Activated CD8-positive, alpha-beta memory T cell treated with anti-CD3 and anti-CD28 coated beads for 36 hours (primary cell): ENCODE data around the gene PIAS1. TPM values are rescaled to one million over a fixed set of nuclear protein-coding genes. Genes with fewer than 3 reads are reported as not detected.
"Not testable (repeated sequence)": the region's sequence is repeated elsewhere in the genome, so short reads cannot be mapped to it uniquely, and the experiment has no call there.

Experiments used
- CTCF ChIA-PET: fragments of 350-600 bp; sonication (Branson Sonifier 250); formaldehyde crosslinking; loops from one replicate; lab custom pipeline; 2021; ENCODE audit warnings: antibody characterized with exemption; lab: Charles Lee
- POLR2A ChIA-PET: fragments of 350-600 bp; sonication (Branson Sonifier 250); formaldehyde crosslinking; loops from one replicate; lab custom pipeline; 2021; ENCODE audit warnings: antibody characterized with exemption; lab: Charles Lee
- total RNA-seq, 2 experiments: library from RNA; stranded (reverse); gene quantifications; one replicate each; pipeline ENCODE4 v1.2.3, GENCODE V29; 2021

PIAS1 gene
- total RNA-seq = 10 to 100 TPM; 23.5 to 25.3 TPM

- ChIA-PET POLR2A (interaction anchor here (0.6 to 2.2 kb wide), 6 partner anchors 12 to 1539 kb away, joined by 3 to 8 read pairs (median 4); partner anchors contain the start of genes CLN6 and FEM1B), CTCF (interaction anchor here (0.9 kb wide), 1 partner anchor 102 kb away, joined by 3 read pairs; no protein-coding TSS in a partner anchor)
These were observed at the start of gene PIAS1 for GRCh38 chr15:68053701-68054627. PIAS1 (plus strand) TSS chr15:68054315; CDS start chr15:68054327, 12 bp downstream.

DNA sequence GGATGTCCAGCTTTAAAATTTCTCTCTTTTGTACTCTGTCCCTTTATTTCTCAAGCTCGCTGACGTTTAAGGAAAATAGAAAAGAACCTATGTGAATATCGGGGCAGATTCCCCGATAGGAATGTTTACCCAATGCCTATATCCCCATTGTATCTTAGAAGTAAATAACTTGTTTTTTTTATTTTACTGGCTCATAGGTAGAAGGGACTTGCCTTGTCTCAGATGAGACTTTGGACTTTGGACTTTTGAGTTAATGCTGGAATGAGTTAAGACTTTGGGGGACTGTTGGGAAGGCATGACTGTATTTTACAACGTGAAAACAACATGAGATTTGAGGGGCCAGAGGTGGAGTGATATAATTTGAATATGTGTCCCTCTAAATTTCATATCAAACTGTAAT is 46.5 kb upstream of the PIAS1 start:
- CTCF ChIA-PET, POLR2A ChIA-PET: not testable (repeated sequence)

- CTCF ChIA-PET = no interaction called here
These were observed 43.6 kb upstream of the PIAS1 start for GRCh38 chr15:68010361-68011153.

DNA sequence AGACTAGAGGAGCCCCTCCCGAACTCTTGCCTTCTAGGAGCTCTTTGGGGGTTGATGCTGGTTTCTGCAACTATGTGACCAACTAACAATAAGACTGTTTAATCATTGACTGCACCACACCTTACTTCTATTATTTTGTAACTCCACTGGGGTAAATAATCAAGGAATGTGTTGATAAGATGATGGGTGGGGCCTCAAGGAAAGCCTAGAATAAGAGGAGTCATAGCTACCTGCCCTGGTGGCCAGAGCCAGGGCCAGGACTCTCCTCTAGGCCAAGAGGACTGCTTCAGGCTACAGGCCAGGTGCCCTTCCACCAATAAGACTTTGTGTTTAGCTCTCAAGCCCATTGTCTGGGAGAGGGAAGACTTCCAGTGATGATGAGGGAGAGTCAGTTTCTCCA is 41.2 kb upstream of the PIAS1 start:
- CTCF ChIA-PET = no interaction called here
- POLR2A ChIA-PET = no interaction called here

More at GRCh38 chr15:68010361-68011153, 43.6 kb upstream of the PIAS1 start:
- POLR2A ChIA-PET = no interaction called here

DNA sequence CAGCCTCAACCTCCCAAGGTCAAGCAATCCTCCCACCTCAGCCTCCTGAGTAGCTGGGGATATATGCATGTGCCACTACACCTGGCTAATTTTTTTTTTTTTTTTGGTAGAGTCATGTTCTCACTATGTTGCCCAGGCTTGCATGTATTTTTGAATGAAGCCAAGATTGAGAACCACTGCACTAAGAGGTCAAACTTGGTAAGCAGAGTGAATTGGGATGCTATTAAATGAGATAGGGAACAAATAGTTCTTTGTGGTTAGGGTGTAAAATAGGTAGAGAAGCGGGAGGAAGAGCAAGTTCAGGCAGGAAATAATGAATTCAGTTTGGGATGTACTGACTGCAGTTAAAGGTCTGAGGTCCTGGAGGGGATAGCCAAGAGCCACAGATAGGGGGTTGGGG is 39.9 kb upstream of the PIAS1 start:
- POLR2A ChIA-PET = no interaction called here
- CTCF ChIA-PET = no interaction called here

GRCh38 chr15:68015244-68015643 is 38.9 kb upstream of the PIAS1 start:
- CTCF ChIA-PET = no interaction called here
- POLR2A ChIA-PET = no interaction called here

- ChIA-PET CTCF (no interaction called here), POLR2A (no interaction called here)
These were observed 36.9 kb upstream of the PIAS1 start for GRCh38 chr15:68017201-68017600.

DNA sequence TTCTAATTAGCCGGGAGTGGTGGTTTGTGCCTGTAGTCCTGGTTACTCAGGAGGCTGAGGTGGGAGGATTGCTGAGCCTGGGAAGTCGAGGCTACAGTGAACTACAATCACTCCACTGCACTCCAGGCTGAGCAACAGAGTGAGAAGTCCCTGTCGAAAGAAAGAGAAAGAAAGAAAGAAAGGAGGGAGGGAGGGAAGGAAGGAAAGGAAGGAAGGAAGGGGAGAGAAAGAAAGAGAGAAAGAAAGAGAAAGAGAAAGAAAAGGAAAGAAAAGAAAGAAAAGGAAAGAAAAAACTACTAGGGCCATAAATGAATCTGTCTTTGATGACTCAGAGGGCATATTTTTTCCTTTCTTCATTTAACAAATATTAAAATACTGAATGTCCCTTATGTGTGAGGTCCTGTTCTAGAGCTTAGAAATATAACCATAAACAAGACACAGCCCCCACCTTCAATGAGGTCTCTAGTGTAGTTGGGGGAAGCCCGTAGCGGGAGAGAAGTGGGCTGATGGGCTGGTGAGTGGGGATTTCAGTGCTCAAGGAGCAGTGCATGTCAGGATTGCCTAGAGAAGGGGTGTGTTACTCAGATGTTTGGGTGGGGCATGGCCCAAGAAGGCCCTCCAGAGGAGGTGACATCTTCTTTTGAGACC is 35.2 kb upstream of the PIAS1 start:
- POLR2A ChIA-PET = no interaction called here
- CTCF ChIA-PET = no interaction called here

GRCh38 chr15:68019814-68020525 is 34.1 kb upstream of the PIAS1 start:
- ChIA-PET CTCF (no interaction called here), POLR2A (no interaction called here)

DNA sequence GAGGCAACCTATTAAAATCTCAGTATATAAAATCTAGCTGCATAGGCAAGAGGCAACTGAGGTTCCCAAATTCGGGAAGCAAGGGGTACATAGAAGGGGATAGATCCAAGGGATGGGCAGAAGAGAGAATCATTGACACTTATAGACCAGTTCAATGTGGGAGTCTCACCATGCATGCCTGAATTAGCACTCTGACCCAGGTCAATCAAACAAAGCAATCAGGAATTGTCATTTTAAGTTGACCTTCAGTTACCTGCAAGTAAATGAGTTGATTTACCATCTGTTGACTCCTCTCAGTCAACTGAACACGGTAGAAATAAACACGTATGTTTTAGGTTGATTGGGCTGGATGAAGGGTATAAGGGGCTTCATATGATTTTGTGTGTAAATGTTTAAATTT is 33.4 kb upstream of the PIAS1 start:
- ChIA-PET CTCF (no interaction called here), POLR2A (no interaction called here)

- POLR2A ChIA-PET = no interaction called here
- CTCF ChIA-PET = no interaction called here
These were observed 32.1 kb upstream of the PIAS1 start for GRCh38 chr15:68022061-68022460.

GRCh38 chr15:68023307-68024101 is 30.6 kb upstream of the PIAS1 start:
- ChIA-PET CTCF (interaction anchor here (0.6 kb wide), 1 partner anchor 328 kb away, joined by 4 read pairs; no protein-coding TSS in a partner anchor), POLR2A (no interaction called here)

GRCh38 chr15:68025835-68026424 is 28.2 kb upstream of the PIAS1 start:
- POLR2A ChIA-PET = no interaction called here
- CTCF ChIA-PET = no interaction called here

- POLR2A ChIA-PET = no interaction called here
- CTCF ChIA-PET = no interaction called here
These were observed 26.7 kb upstream of the PIAS1 start for GRCh38 chr15:68027388-68027787.

DNA sequence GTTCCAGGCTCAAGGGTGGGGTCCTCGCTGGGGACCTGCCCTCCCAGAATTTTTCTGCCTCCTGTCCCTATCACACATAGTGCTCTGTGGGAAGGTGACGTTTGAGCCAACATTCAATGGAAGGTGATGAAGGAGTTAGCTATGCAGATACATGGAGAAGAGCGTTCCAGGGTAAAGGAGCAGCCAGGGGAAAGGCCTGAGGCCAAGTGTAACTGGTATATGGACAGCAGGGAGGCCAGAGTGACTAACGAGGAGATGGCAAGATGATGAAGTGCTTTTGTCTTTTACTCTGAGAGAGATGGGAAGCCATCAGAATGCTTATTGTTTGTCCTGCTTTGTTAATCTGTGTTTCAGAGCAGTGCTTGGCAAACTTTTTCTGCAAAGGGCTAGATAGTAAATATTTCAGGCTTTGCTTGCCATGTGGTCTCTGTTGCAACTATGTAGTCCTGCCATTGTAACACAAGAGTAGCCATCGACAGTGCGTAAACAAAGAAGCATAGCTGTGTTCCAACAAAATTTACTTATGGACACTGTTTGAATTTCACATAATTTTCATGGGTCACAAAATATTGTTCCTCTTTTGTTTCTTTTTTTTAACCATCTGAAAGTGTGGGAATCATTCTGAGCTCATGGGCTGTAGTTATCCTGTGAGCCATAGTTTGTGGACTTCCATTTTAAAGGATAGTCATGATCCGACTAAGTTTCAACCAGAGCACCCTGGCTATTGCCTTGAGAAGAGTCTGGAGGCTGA is 25.8 kb upstream of the PIAS1 start:
- CTCF ChIA-PET = no interaction called here
- POLR2A ChIA-PET = no interaction called here

GRCh38 chr15:68028888-68029207 is 25.3 kb upstream of the PIAS1 start:
- ChIA-PET CTCF (no interaction called here), POLR2A (no interaction called here)

GRCh38 chr15:68029959-68030358 is 24.2 kb upstream of the PIAS1 start:
- ChIA-PET POLR2A (no interaction called here), CTCF (no interaction called here)

DNA sequence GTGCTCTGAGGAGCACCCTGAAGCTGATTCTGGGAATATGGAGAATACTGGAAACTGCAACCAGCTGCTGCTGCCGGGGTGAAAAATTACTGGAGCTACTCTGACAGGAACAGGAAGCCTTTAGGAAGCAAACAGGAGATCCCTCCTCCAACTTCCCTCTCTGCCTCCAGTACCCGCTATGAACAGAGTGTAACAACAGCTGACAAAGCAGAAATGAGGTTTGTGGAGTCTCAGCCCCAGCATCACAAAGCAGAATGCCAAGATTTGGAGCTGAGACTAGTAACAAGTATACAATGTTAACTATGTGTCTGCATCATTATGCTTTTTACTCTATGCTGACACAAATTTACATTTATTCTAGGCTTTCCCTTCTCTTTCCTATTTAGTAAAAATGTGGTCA is 22.7 kb upstream of the PIAS1 start:
- ChIA-PET CTCF (no interaction called here), POLR2A (no interaction called here)
